IMR-90 (cell line): ENCODE data around the gene TNFSF13B. TPM values are rescaled to one million over a fixed set of nuclear protein-coding genes. Genes with fewer than 3 reads are reported as not detected.

Source experiments
- ATAC-seq: fragments of 200-7000 bp; cut with Tn5 transposase; 2 replicates; pipeline ENCODE4 v1.9.1; 2020; ENCODE audit warnings: low read depth, mild to moderate bottlenecking, moderate library complexity
- BruUV-seq: library from RNA; stranded (reverse); fragments of 400-500 nt; replicated peaks from 2 replicates; lab custom pipeline; 2021; lab: Mats Ljungman, UMichigan
- CTCF ChIA-PET: fragments of 300-600 bp; formaldehyde crosslinking; extraction: SDS; loops from one replicate; lab custom pipeline; 2021; ENCODE audit warnings: antibody characterized with exemption; lab: Yijun Ruan, JAX
- POLR2A ChIA-PET: fragments of 300-600 bp; sonication (Branson Sonifier 250); formaldehyde crosslinking; loops from one replicate; lab custom pipeline; 2022; ENCODE audit warnings: antibody characterized with exemption; ENCODE audit not compliant: unreplicated experiment; lab: Charles Lee
- DNase-seq: peaks from one replicate; pipeline ENCODE4 v3.0.0; 2013
- H2AFZ ChIP-seq: replicated peaks from 2 replicates; pipeline ENCODE3; 2013; ENCODE audit warnings: low read length, mild to moderate bottlenecking; ENCODE audit not compliant: poor library complexity
- H2AK5ac ChIP-seq: 2 replicates; pipeline ENCODE4 v1.6.1; 2013; ENCODE audit warnings: low read depth, low read length, inconsistent platforms
- H2AK9ac ChIP-seq: replicated peaks from 2 replicates; pipeline ENCODE3; 2013; ENCODE audit warnings: mild to moderate bottlenecking, low read depth, low read length, moderate library complexity; ENCODE audit not compliant: poor library complexity
- H2BK120ac ChIP-seq: 2 replicates; pipeline ENCODE4 v1.6.1; 2013; ENCODE audit warnings: low read depth, low read length, inconsistent platforms
- H2BK15ac ChIP-seq: 3 replicates; pipeline ENCODE4 v1.6.1; 2013; ENCODE audit warnings: low read depth, low read length, inconsistent platforms
- H2BK20ac ChIP-seq: 2 replicates; pipeline ENCODE4 v1.6.1; 2013; ENCODE audit warnings: low read depth, mild to moderate bottlenecking, inconsistent platforms, low read length, moderate library complexity
- H2BK5ac ChIP-seq: 2 replicates; pipeline ENCODE4 v1.6.1; 2013; ENCODE audit warnings: mild to moderate bottlenecking, low read depth, low read length, inconsistent platforms; ENCODE audit not compliant: poor library complexity, severe bottlenecking
- H3K14ac ChIP-seq: replicated peaks from 2 replicates; pipeline ENCODE4 v1.6.1; 2013; ENCODE audit warnings: low read depth, low read length, inconsistent platforms
- H3K18ac ChIP-seq: 2 replicates; pipeline ENCODE4 v1.6.1; 2013; ENCODE audit warnings: low read depth, low read length, control low read depth
- H3K23ac ChIP-seq: 2 replicates; pipeline ENCODE4 v1.6.1; 2013; ENCODE audit warnings: low read depth, low read length, inconsistent platforms
- H3K27ac ChIP-seq: 2 replicates; pipeline ENCODE4 v1.5.1; 2013; ENCODE audit warnings: mild to moderate bottlenecking, control low read depth, low read length; ENCODE audit not compliant: insufficient read depth
- H3K27me3 ChIP-seq: 2 replicates; pipeline ENCODE4 v1.6.1; 2013; ENCODE audit warnings: low read length; ENCODE audit not compliant: control insufficient read depth, insufficient read depth
- H3K36me3 ChIP-seq: 2 replicates; pipeline ENCODE4 v1.6.1; 2013; ENCODE audit warnings: low read length, mixed read lengths; ENCODE audit not compliant: control insufficient read depth, insufficient read depth
- H3K4ac ChIP-seq: 2 replicates; pipeline ENCODE4 v1.6.1; 2013; ENCODE audit warnings: low read depth, low read length, inconsistent platforms
- H3K4me1 ChIP-seq: 2 replicates; pipeline ENCODE4 v1.6.1; 2013; ENCODE audit warnings: low read length, mixed read lengths; ENCODE audit not compliant: control insufficient read depth, insufficient read depth
- H3K4me2 ChIP-seq: 2 replicates; pipeline ENCODE4 v1.6.1; 2013; ENCODE audit warnings: low read depth, mild to moderate bottlenecking, control low read depth, low read length, moderate library complexity
- H3K4me3 ChIP-seq: 2 replicates; pipeline ENCODE4 v1.5.1; 2013; ENCODE audit warnings: low read depth, mild to moderate bottlenecking, control low read depth, low read length, moderate library complexity; ENCODE audit not compliant: insufficient read depth
- H3K56ac ChIP-seq: 2 replicates; pipeline ENCODE4 v1.6.1; 2013; ENCODE audit warnings: low read length, inconsistent platforms; ENCODE audit not compliant: insufficient read depth; ENCODE audit errors: extremely low read depth
- H3K79me1 ChIP-seq, 2 experiments: 2 replicates each; pipeline ENCODE4 v1.6.1; 2013; ENCODE audit warnings: low read length in 2 of 2, inconsistent platforms in 1 of 2, low read depth in 1 of 2
- H3K9ac ChIP-seq: 2 replicates; pipeline ENCODE4 v1.6.1; 2013; ENCODE audit warnings: low read depth, low read length, control low read depth
- H3K9me1 ChIP-seq: 2 replicates; pipeline ENCODE4 v1.6.1; 2013; ENCODE audit warnings: low read length, inconsistent platforms; ENCODE audit not compliant: insufficient read depth
- H3K9me3 ChIP-seq: 2 replicates; pipeline ENCODE4 v1.6.1; 2013; ENCODE audit warnings: low read length; ENCODE audit not compliant: control insufficient read depth, insufficient read depth
- H4K20me1 ChIP-seq: 2 replicates; pipeline ENCODE4 v1.6.1; 2013; ENCODE audit warnings: low read length, inconsistent platforms; ENCODE audit not compliant: insufficient read depth
- H4K5ac ChIP-seq: 2 replicates; pipeline ENCODE4 v1.6.1; 2013; ENCODE audit warnings: mild to moderate bottlenecking, low read depth, low read length, control low read depth
- H4K8ac ChIP-seq, 2 experiments: 2 replicates each; pipeline ENCODE4 v1.6.1; 2013; ENCODE audit warnings: low read depth in 2 of 2, low read length in 2 of 2, control low read depth in 1 of 2, inconsistent platforms in 1 of 2
- H4K91ac ChIP-seq: 2 replicates; pipeline ENCODE4 v1.6.1; 2013; ENCODE audit warnings: low read depth, low read length, inconsistent platforms; ENCODE audit not compliant: insufficient read depth
- BHLHE40 ChIP-seq: fragments of 150-350 bp; IDR thresholded peaks from 2 replicates; pipeline ENCODE4 v1.6.1; 2016; ENCODE audit warnings: mild to moderate bottlenecking, low read depth, low read length
- CEBPB ChIP-seq: IDR thresholded peaks from 2 replicates; pipeline ENCODE4 v1.6.1; 2012; ENCODE audit warnings: low read depth, low read length, improper control_type of control experiment
- CHD1 ChIP-seq: IDR thresholded peaks from 2 replicates; pipeline ENCODE4 v1.6.1; 2012; ENCODE audit warnings: low read depth, low read length, improper control_type of control experiment
- CTCF ChIP-seq: conservative IDR thresholded peaks from 2 replicates; pipeline ENCODE4 v1.5.1; 2012; ENCODE audit warnings: mild to moderate bottlenecking, low read depth, low read length, improper control_type of control experiment
- ELK1 ChIP-seq: fragments of 150-350 bp; IDR thresholded peaks from 2 replicates; pipeline ENCODE4 v1.6.1; 2016; ENCODE audit warnings: low read depth, mild to moderate bottlenecking, low read length, moderate library complexity, borderline replicate concordance
- FOS ChIP-seq: fragments of 150-350 bp; IDR thresholded peaks from 2 replicates; pipeline ENCODE4 v1.6.1; 2016; ENCODE audit warnings: low read depth, low read length
- MAFK ChIP-seq: IDR thresholded peaks from 2 replicates; pipeline ENCODE4 v1.6.1; 2012; ENCODE audit warnings: low read depth, low read length, improper control_type of control experiment
- MAZ ChIP-seq: IDR thresholded peaks from 2 replicates; pipeline ENCODE4 v1.6.1; 2012; ENCODE audit warnings: low read depth, mild to moderate bottlenecking, low read length, improper control_type of control experiment, moderate library complexity, borderline replicate concordance
- MXI1 ChIP-seq: IDR thresholded peaks from 2 replicates; pipeline ENCODE4 v1.6.1; 2012; ENCODE audit warnings: low read depth, mild to moderate bottlenecking, low read length, moderate library complexity, borderline replicate concordance
- NFE2L2 ChIP-seq: fragments of 150-350 bp; IDR thresholded peaks from 2 replicates; pipeline ENCODE4 v1.6.1; 2016; ENCODE audit warnings: low read depth, mild to moderate bottlenecking, low read length
- POLR2A ChIP-seq: IDR thresholded peaks from 2 replicates; pipeline ENCODE4 v1.6.1; 2012; ENCODE audit warnings: mild to moderate bottlenecking, low read depth, low read length
- RAD21 ChIP-seq: IDR thresholded peaks from 2 replicates; pipeline ENCODE4 v1.6.1; 2012; ENCODE audit warnings: low read length, improper control_type of control experiment
- RCOR1 ChIP-seq: IDR thresholded peaks from 2 replicates; pipeline ENCODE4 v1.6.1; 2012; ENCODE audit warnings: mild to moderate bottlenecking, low read length, improper control_type of control experiment; ENCODE audit not compliant: insufficient replicate concordance
- RFX5 ChIP-seq: IDR thresholded peaks from 2 replicates; pipeline ENCODE4 v1.8.0; 2012; ENCODE audit warnings: low read depth, mild to moderate bottlenecking, low read length, moderate library complexity
- SMC3 ChIP-seq: fragments of 150-350 bp; IDR thresholded peaks from 2 replicates; pipeline ENCODE4 v1.6.1; 2016; ENCODE audit warnings: low read depth, mild to moderate bottlenecking, antibody characterized with exemption, low read length, moderate library complexity
- USF2 ChIP-seq: fragments of 150-350 bp; IDR thresholded peaks from 2 replicates; pipeline ENCODE4 v1.6.1; 2017; ENCODE audit warnings: mild to moderate bottlenecking, antibody characterized with exemption, low read length, low read depth
- dilution Hi-C: fragments of 300-500 bp; cut with HindIII; formaldehyde crosslinking; loops from one replicate; pipeline ENCODE4 v1.14.3; 2018; ENCODE audit warnings: low sequenced_read_pairs; ENCODE audit not compliant: unreplicated experiment
- in situ Hi-C: fragments of 300-500 bp; cut with MboI; formaldehyde crosslinking; loops from 3 replicates; pipeline ENCODE4 v1.14.3; 2019; ENCODE audit warnings: low sequenced_read_pairs, inconsistent platforms, mixed read lengths
- intact Hi-C: fragments of 100-400 bp; cut with micrococcal nuclease; formaldehyde crosslinking; loops from 2 replicates; pipeline ENCODE4 v1.10.0; 2022
- polyA plus RNA-seq, 3 experiments: library from polyadenylated mRNA; depleted of rRNA; stranded (reverse); fragments of >200 nt; gene quantifications; 2 replicates each; pipeline ENCODE4 v1.2.3, GENCODE V29; 2012; ENCODE audit warnings: low replicate concordance in 1 of 3
- total RNA-seq: library from RNA; depleted of rRNA; stranded (reverse); fragments of >200 nt; gene quantifications from 2 replicates; pipeline ENCODE4 v1.2.3, GENCODE V29; 2012

The TNFSF13B gene
- total and polyA plus RNA-seq, 2 of the 4 experiments (the other 2 are of a cell fraction): 0.29 to 0.54 TPM

- Histone ChIP-seq H4K91ac (no peak overlapping the region), H3K9me3 (no peaks in the 10 kb centered on the region), H4K5ac (no peak overlapping the region), H3K4me2 (no peak overlapping the region), H3K4me1 (no peaks in the 10 kb centered on the region), H2AK5ac (no peak overlapping the region), H3K27me3 (no peaks in the 10 kb centered on the region; the same call in 1 of the 2 replicates), H3K4ac (no peak overlapping the region), H2BK15ac (no peak overlapping the region), H4K8ac (no peak overlapping the region), H3K9me1 (no peaks in the 10 kb centered on the region), H3K56ac (no peak overlapping the region), H2BK5ac (no peak overlapping the region), H3K9ac (no peak overlapping the region), H3K14ac (no peak overlapping the region), H2BK20ac (no peak overlapping the region), H3K4me3 (no peak overlapping the region), H3K18ac (no peak overlapping the region), H4K20me1 (no peaks in the 10 kb centered on the region), H3K36me3 (no peaks in the 10 kb centered on the region), H2AFZ (no peak overlapping the region), H3K23ac (no peak overlapping the region), H2BK120ac (no peak overlapping the region), H3K79me1 (no peaks in the 10 kb centered on the region), H3K27ac (no peak overlapping the region), H2AK9ac (no peak overlapping the region)
- DNase-seq: no peak
- dilution Hi-C loops: no loop called here
- POLR2A ChIA-PET: interaction anchor here (0.6 kb wide), 1 partner anchor 346 kb away, joined by 16 read pairs; no protein-coding TSS in a partner anchor
- TF ChIP-seq USF2: no peak
- no peak for TF ChIP-seq CTCF
- no peak for TF ChIP-seq MAFK
- TF ChIP-seq ELK1: no peak
- TF ChIP-seq CEBPB: no peak
- TF ChIP-seq MAZ: no peak
- TF ChIP-seq BHLHE40: no peak
- no peak for TF ChIP-seq NFE2L2
- TF ChIP-seq POLR2A: no peak
- no peak for TF ChIP-seq SMC3
- TF ChIP-seq RAD21: no peak
- no peak for TF ChIP-seq FOS
- TF ChIP-seq MXI1: no peak
- no peak for TF ChIP-seq RCOR1
- TF ChIP-seq CHD1: no peak
- no peak for TF ChIP-seq RFX5
- ATAC-seq: no peak
- in situ Hi-C loops: no loop called here
- CTCF ChIA-PET: no interaction called here
- BruUV-seq: no TSS peak
- intact Hi-C loops: no loop called here
These were observed 37.3 kb downstream of the TNFSF13B start for GRCh38 chr13:108306860-108307259.
